ENCODE results near the gene MORN2. TPM values are rescaled to one million over a fixed set of nuclear protein-coding genes. Genes with fewer than 3 reads are reported as not detected.

MORN2 gene
- total and polyA plus RNA-seq, 2 of the 4 experiments (the other 2 are of a cell fraction): 13.1 to 16.5 TPM

DNA sequence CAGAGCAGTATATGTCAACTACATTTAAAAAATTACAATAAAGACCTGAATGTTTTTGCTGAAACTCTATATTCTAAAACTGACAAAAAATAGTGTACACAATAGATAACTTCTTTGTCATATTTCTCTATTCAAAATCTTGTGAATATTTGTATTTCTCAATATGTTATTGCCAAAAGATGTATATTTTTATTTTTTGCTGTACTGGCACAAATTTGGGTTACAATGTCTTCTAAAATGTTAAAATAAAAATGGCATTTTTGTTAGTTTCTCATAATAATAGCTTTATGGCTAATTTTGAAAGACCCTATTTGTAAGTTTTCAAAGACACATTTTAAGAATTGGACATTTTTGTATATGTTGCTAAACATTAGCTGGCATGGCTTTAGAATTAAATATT is 13.3 kb downstream of the MORN2 start:
- Histone ChIP-seq H4K8ac (ENCODE audit: low read depth in 2 of 2, low read length in 2 of 2) (no peak overlapping the region), H3K9me3 (ENCODE audit: control insufficient read depth, insufficient read depth, low read length) (no peaks in the 10 kb centered on the region; the same call in 1 of the 2 replicates), H3K9ac (ENCODE audit: low read depth, low read length) (no peak overlapping the region), H4K5ac (ENCODE audit: low read depth, low read length) (no peak overlapping the region), H2BK120ac (ENCODE audit: low read depth, low read length) (no peak overlapping the region), H3K56ac (ENCODE audit: extremely low read depth, insufficient read depth, low read length) (no peak overlapping the region), H3K4ac (ENCODE audit: low read depth, low read length) (no peak overlapping the region), H4K91ac (ENCODE audit: insufficient read depth, low read depth, low read length) (no peak overlapping the region), H2AK9ac (replicated peaks; ENCODE audit: low read depth, low read length, poor library complexity) (no peak overlapping the region), H3K9me1 (ENCODE audit: insufficient read depth, low read length) (no peaks in the 10 kb centered on the region), H2AFZ (replicated peaks; ENCODE audit: low read length, poor library complexity) (no peak overlapping the region), H2BK15ac (ENCODE audit: low read depth, low read length) (no peak overlapping the region), H2BK20ac (ENCODE audit: low read depth, low read length) (no peak overlapping the region), H4K20me1 (ENCODE audit: insufficient read depth, low read length) (no peaks in the 10 kb centered on the region), H3K14ac (replicated peaks; ENCODE audit: low read depth, low read length) (no peak overlapping the region), H2AK5ac (ENCODE audit: low read depth, low read length) (no peak overlapping the region), H3K23ac (ENCODE audit: low read depth, low read length) (no peak overlapping the region), H3K4me3 (ENCODE audit: insufficient read depth, low read depth, low read length) (no peak overlapping the region), H3K4me1 (ENCODE audit: control insufficient read depth, insufficient read depth, low read length) (no peaks in the 10 kb centered on the region), H2BK5ac (ENCODE audit: low read depth, low read length, poor library complexity, severe bottlenecking) (no peak overlapping the region), H3K79me1 (ENCODE audit: low read depth in 1 of 2, low read length in 2 of 2) (no peaks in the 10 kb centered on the region), H3K27me3 (ENCODE audit: control insufficient read depth, insufficient read depth, low read length) (no peaks in the 10 kb centered on the region), H3K27ac (ENCODE audit: insufficient read depth, low read length) (no peak overlapping the region), H3K4me2 (ENCODE audit: low read depth, low read length) (no peak overlapping the region), H3K18ac (ENCODE audit: low read depth, low read length) (no peak overlapping the region), H3K36me3 (ENCODE audit: control insufficient read depth, insufficient read depth, low read length) (no peaks in the 10 kb centered on the region)
- ATAC-seq (ENCODE audit: low read depth): no peak
- dilution Hi-C loops (cut with HindIII; ENCODE audit: low sequenced_read_pairs, unreplicated experiment) (no loop called here), intact Hi-C loops (cut with micrococcal nuclease) (no loop called here), in situ Hi-C loops (cut with MboI; ENCODE audit: low sequenced_read_pairs) (no loop called here)
- BruUV-seq (replicated peaks): no TSS peak
- ChIA-PET POLR2A (ENCODE audit: unreplicated experiment) (no interaction called here), CTCF (no interaction called here)
- TF ChIP-seq BHLHE40 (IDR thresholded peaks at IDR 0.05; ENCODE audit: low read depth, low read length) (no peak), SMC3 (IDR thresholded peaks at IDR 0.05; ENCODE audit: low read depth, low read length) (no peak), MAFK (IDR thresholded peaks at IDR 0.05; ENCODE audit: low read depth, low read length) (peak; percentile 26; the same call in 1 of the 2 replicates)
- no peak for DNase-seq

All from IMR-90 (cell line).